H1 (cell line): Measurements from ENCODE around the gene FKBP6. TPM values are rescaled to one million over a fixed set of nuclear protein-coding genes. Genes with fewer than 3 reads are reported as not detected.

Experiments used
- CTCF ChIA-PET: fragments of 300-600 bp; sonication (Branson Sonifier 250); formaldehyde crosslinking; loops from one replicate; lab custom pipeline; 2021; ENCODE audit not compliant: partially characterized antibody; lab: Charles Lee
- POLR2A ChIA-PET: fragments of 300-600 bp; sonication (Branson Sonifier 250); formaldehyde crosslinking; loops from one replicate; lab custom pipeline; 2021; ENCODE audit warnings: inconsistent platforms; ENCODE audit not compliant: partially characterized antibody; lab: Charles Lee
- DNase-seq, 2 experiments: peaks; one replicate each; pipeline versions ENCODE4 v3.0.0 to v3.0.0-alpha.2; 2010 to 2022; ENCODE audit warnings: low spot score in 2 of 2, low read depth in 1 of 2, mixed read lengths in 1 of 2
- FAIRE-seq: peaks from 2 replicates; lab custom pipeline; 2011; peaks lifted over from hg19 to GRCh38; lab: Jason Lieb, UNC
- H2AFZ ChIP-seq: 2 replicates; pipeline ENCODE4 v1.8.1; 2012; ENCODE audit warnings: low read length, inconsistent platforms
- H2AK5ac ChIP-seq: 2 replicates; pipeline ENCODE4 v1.6.1; 2013; ENCODE audit warnings: low read depth, low read length
- H2BK120ac ChIP-seq: replicated peaks from 2 replicates; pipeline ENCODE3; 2013; ENCODE audit warnings: low read depth, low read length, inconsistent platforms
- H2BK12ac ChIP-seq: 2 replicates; pipeline ENCODE4 v1.6.1; 2013; ENCODE audit warnings: low read depth, low read length
- H2BK15ac ChIP-seq: 2 replicates; pipeline ENCODE4 v1.6.1; 2013; ENCODE audit warnings: low read length
- H2BK20ac ChIP-seq: 2 replicates; pipeline ENCODE4 v1.6.1; 2013; ENCODE audit warnings: low read length
- H2BK5ac ChIP-seq: 2 replicates; pipeline ENCODE4 v1.6.1; 2013; ENCODE audit warnings: low read depth, low read length
- H3K14ac ChIP-seq: 2 replicates; pipeline ENCODE4 v1.6.1; 2013; ENCODE audit warnings: inconsistent platforms; ENCODE audit not compliant: insufficient read length
- H3K18ac ChIP-seq: 2 replicates; pipeline ENCODE4 v1.6.1; 2013; ENCODE audit warnings: low read length; ENCODE audit errors: extremely low read depth
- H3K23ac ChIP-seq: 2 replicates; pipeline ENCODE4 v1.6.1; 2013; ENCODE audit warnings: inconsistent platforms; ENCODE audit not compliant: insufficient read length
- H3K23me2 ChIP-seq: 2 replicates; pipeline ENCODE4 v1.6.1; 2013; ENCODE audit warnings: low read depth, low read length
- H3K27ac ChIP-seq: 2 replicates; pipeline ENCODE4 v1.6.1; 2011; ENCODE audit warnings: low read depth, low read length, inconsistent platforms
- H3K27me3 ChIP-seq, 4 experiments: replicated peaks in 1 of 4; 1 replicate in 1 of 4; 2 replicates in 3 of 4; pipeline versions ENCODE4 v1.6.1 to v1.8.1; 2011 to 2013; ENCODE audit warnings: low read length in 3 of 4, mild to moderate bottlenecking in 3 of 4, inconsistent platforms in 2 of 4, mixed read lengths in 2 of 4, moderate library complexity in 1 of 4; ENCODE audit not compliant: control insufficient read depth in 3 of 4, insufficient read depth in 3 of 4; ENCODE audit errors: extremely low read depth in 1 of 4
- H3K36me3 ChIP-seq, 4 experiments: 2 replicates each; pipeline versions ENCODE4 v1.6.1 to v1.8.1; 2011 to 2013; ENCODE audit warnings: mild to moderate bottlenecking in 4 of 4, low read length in 3 of 4, moderate library complexity in 2 of 4, control low read depth in 1 of 4, inconsistent platforms in 1 of 4; ENCODE audit not compliant: insufficient read depth in 4 of 4, control insufficient read depth in 2 of 4
- H3K4ac ChIP-seq: replicated peaks from 2 replicates; pipeline ENCODE3; 2013; ENCODE audit warnings: low read length, low read depth, mixed read lengths, inconsistent platforms; ENCODE audit not compliant: insufficient read length
- H3K4me1 ChIP-seq, 4 experiments: replicated peaks in 1 of 4; 1 replicate in 1 of 4; 2 replicates in 3 of 4; pipeline versions ENCODE4 v1.6.1 to v1.8.1; 2011 to 2013; ENCODE audit warnings: low read length in 3 of 4, inconsistent platforms in 2 of 4, mixed read lengths in 1 of 4; ENCODE audit not compliant: insufficient read depth in 4 of 4, control insufficient read depth in 3 of 4
- H3K4me2 ChIP-seq, 2 experiments: 2 replicates each; pipeline versions ENCODE4 v1.6.1 to v1.8.1; 2011 to 2013; ENCODE audit warnings: low read depth in 2 of 2, low read length in 2 of 2, control low read depth in 1 of 2, inconsistent platforms in 1 of 2, mild to moderate bottlenecking in 1 of 2; ENCODE audit not compliant: insufficient read depth in 1 of 2
- H3K4me3 ChIP-seq, 4 experiments: fragments of 200-600, 300-600 bp in 1 of 4; sonication (generic), shearing (Covaris generic), sonication (Bioruptor Twin) in 1 of 4; 2 replicates each; pipeline versions ENCODE4 v1.5.1 to v1.8.1; 2011 to 2016; ENCODE audit warnings: low read length in 4 of 4, low read depth in 3 of 4, control low read depth in 2 of 4, inconsistent platforms in 2 of 4, mild to moderate bottlenecking in 2 of 4, mixed read lengths in 1 of 4, moderate library complexity in 1 of 4; ENCODE audit not compliant: insufficient read depth in 2 of 4; ENCODE audit errors: extremely low read depth in 1 of 4
- H3K56ac ChIP-seq: replicated peaks from 2 replicates; pipeline ENCODE3; 2013; ENCODE audit warnings: low read depth, mild to moderate bottlenecking, mixed read lengths, low read length, inconsistent platforms; ENCODE audit not compliant: insufficient read length
- H3K79me1 ChIP-seq: 2 replicates; pipeline ENCODE4 v1.6.1; 2013; ENCODE audit warnings: low read depth, low read length, control low read depth
- H3K79me2 ChIP-seq, 2 experiments: 2 replicates each; pipeline versions ENCODE4 v1.6.1 to v1.8.1; 2012 to 2013; ENCODE audit warnings: low read length in 2 of 2, mild to moderate bottlenecking in 2 of 2, inconsistent platforms in 1 of 2; ENCODE audit not compliant: insufficient read depth in 2 of 2, control insufficient read depth in 1 of 2
- H3K9ac ChIP-seq, 4 experiments: replicated peaks in 1 of 4; 1 replicate in 1 of 4; 2 replicates in 3 of 4; pipeline versions ENCODE4 v1.6.1 to v1.8.1; 2011 to 2013; ENCODE audit warnings: low read depth in 3 of 4, low read length in 3 of 4, control low read depth in 2 of 4, mild to moderate bottlenecking in 2 of 4, moderate library complexity in 2 of 4, inconsistent platforms in 1 of 4; ENCODE audit errors: extremely low read depth in 1 of 4
- H3K9me3 ChIP-seq, 2 experiments: 2 replicates each; pipeline versions ENCODE4 v1.6.1 to v1.8.1; 2012 to 2013; ENCODE audit warnings: mild to moderate bottlenecking in 2 of 2, moderate library complexity in 2 of 2, control low read depth in 1 of 2, inconsistent platforms in 1 of 2, low read depth in 1 of 2, low read length in 1 of 2, mixed read lengths in 1 of 2; ENCODE audit not compliant: insufficient read depth in 2 of 2
- H4K20me1 ChIP-seq, 2 experiments: replicated peaks in 1 of 2; 2 replicates each; pipeline versions ENCODE3 to v1.8.1; 2011 to 2013; ENCODE audit warnings: inconsistent platforms in 2 of 2, low read length in 2 of 2, mild to moderate bottlenecking in 1 of 2; ENCODE audit not compliant: insufficient read depth in 2 of 2, control insufficient read depth in 1 of 2
- H4K5ac ChIP-seq: 2 replicates; pipeline ENCODE4 v1.6.1; 2013; ENCODE audit warnings: low read length, low read depth, mixed read lengths, inconsistent platforms; ENCODE audit not compliant: insufficient read length
- H4K8ac ChIP-seq: 2 replicates; pipeline ENCODE4 v1.8.0; 2013; ENCODE audit warnings: mild to moderate bottlenecking, moderate library complexity, low read length, inconsistent platforms; ENCODE audit not compliant: insufficient read depth; ENCODE audit errors: extremely low read depth
- H4K91ac ChIP-seq: replicated peaks from 2 replicates; pipeline ENCODE3; 2013; ENCODE audit warnings: low read length, mixed read lengths, inconsistent platforms; ENCODE audit not compliant: insufficient read length
- CTBP2 ChIP-seq: IDR thresholded peaks from 2 replicates; pipeline ENCODE4 v1.7.0; 2011; ENCODE audit warnings: borderline replicate concordance, mild to moderate bottlenecking, moderate library complexity, mixed read lengths, low read length; ENCODE audit not compliant: insufficient read depth, insufficient read length
- NANOG ChIP-seq: IDR thresholded peaks from 2 replicates; pipeline ENCODE4 v1.6.1; 2011; ENCODE audit warnings: low read length, low read depth, mild to moderate bottlenecking, inconsistent platforms; ENCODE audit not compliant: insufficient read depth, poor library complexity, severe bottlenecking
- RXRA ChIP-seq: IDR thresholded peaks from 2 replicates; pipeline ENCODE4 v1.6.1; 2011; ENCODE audit warnings: low read depth, mild to moderate bottlenecking, low read length, moderate library complexity; ENCODE audit not compliant: insufficient read depth
- SIX5 ChIP-seq: IDR thresholded peaks from 2 replicates; pipeline ENCODE4 v1.6.1; 2011; ENCODE audit warnings: mild to moderate bottlenecking, low read depth, low read length
- SUZ12 ChIP-seq: fragments of 200-600 bp; sonication (generic); IDR thresholded peaks from 2 replicates; pipeline ENCODE4 v1.6.1; 2012; ENCODE audit warnings: mild to moderate bottlenecking, inconsistent platforms, low read length, moderate library complexity, mixed read lengths
- TCF12 ChIP-seq: IDR thresholded peaks from 2 replicates; pipeline ENCODE4 v1.6.1; 2011; ENCODE audit warnings: low read depth, mild to moderate bottlenecking, low read length
- ZNF274 ChIP-seq: IDR thresholded peaks from 2 replicates; pipeline ENCODE4 v1.7.0; 2012; ENCODE audit warnings: low read length, borderline replicate concordance; ENCODE audit errors: extremely low read depth
- WGBS, 2 experiments: shearing (Covaris generic) in 1 of 2; methylation state at CpG; one replicate each; pipeline versions ENCODE4 v1.1.6 to v1.1.7; 2013 to 2015; ENCODE audit warnings: low lambda C conversion rate in 2 of 2, mixed read lengths in 2 of 2, inconsistent platforms in 1 of 2, low coverage in 1 of 2, missing lambda C conversion rate in 1 of 2; ENCODE audit not compliant: insufficient replicate concordance in 2 of 2, insufficient coverage in 1 of 2, insufficient read length in 1 of 2; ENCODE audit errors: extremely low coverage in 1 of 2, missing lambda C conversion rate in 1 of 2; 5-methylcytosine and 5-hydroxymethylcytosine counted together
- polyA plus RNA-seq, 7 experiments: library from polyadenylated mRNA; depleted of rRNA in 3 of 7; stranded (reverse) in 5 of 7; unstranded in 2 of 7; fragments of >200 nt in 5 of 7; fragments of 200-250 nt in 2 of 7; gene quantifications; 1 replicate in 5 of 7; 2 replicates in 1 of 7; 4 replicates in 1 of 7; pipeline versions ENCODE4 v1.2.1 to v1.2.3, GENCODE V29; 2011 to 2013; ENCODE audit warnings: missing spikeins in 2 of 7, mixed read lengths in 2 of 7
- total RNA-seq: library from RNA; stranded (reverse); fragmentation: NEBNext Ultra II Directional; extraction: Animal tissue kit (Norgen Biotek cat#: 25700); gene quantifications from 2 replicates; pipeline ENCODE4 v1.2.1, GENCODE V29; 2021

Gene FKBP6
- total and polyA plus RNA-seq, 2 of the 8 experiments (the other 6 are each of a cell fraction or from before 2014, with no cell fraction given) = 0.14 to 0.19 TPM

DNA sequence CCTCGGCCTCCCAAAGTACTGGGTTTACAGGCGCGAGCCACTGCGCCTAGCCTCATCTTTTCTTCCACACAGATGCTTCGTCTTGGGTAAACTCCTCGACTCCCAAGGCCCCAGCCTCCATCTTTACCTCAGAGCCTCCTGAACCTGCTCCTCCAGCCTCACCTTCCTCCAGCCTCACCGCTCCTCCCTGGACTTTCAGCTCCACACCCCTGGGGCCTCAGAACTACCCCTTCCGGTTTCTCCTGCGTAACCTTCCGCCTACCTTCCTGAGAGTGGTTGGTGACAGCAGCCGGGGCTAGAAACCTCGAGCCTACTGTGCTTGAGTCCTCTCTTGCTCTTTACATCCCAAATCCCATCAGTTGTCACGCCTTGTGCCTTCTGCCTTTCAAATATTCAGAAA, 45.8 kb downstream of the FKBP6 start:
- no peaks in the 10 kb centered on the region; the same call in 1 of the 2 replicates for H3K23me2 ChIP-seq
- H3K79me1 ChIP-seq = no peaks in the 10 kb centered on the region
- no peaks in the 10 kb centered on the region for H3K4me1 ChIP-seq
- no peak for TF ChIP-seq RXRA
- no peak for TF ChIP-seq SUZ12
- TF ChIP-seq SIX5 = no peak
- no peak for TF ChIP-seq NANOG
- no peak for TF ChIP-seq ZNF274
- no peak for TF ChIP-seq TCF12
- TF ChIP-seq CTBP2 = no peak
- FAIRE-seq = no peak
- no peak overlapping the region for H3K14ac ChIP-seq
- no peaks in the 10 kb centered on the region for H3K36me3 ChIP-seq
- DNase-seq = no peak
- H3K18ac ChIP-seq = no peak overlapping the region
- H3K9me3 ChIP-seq = no peaks in the 10 kb centered on the region; a peak in 1 of 4 replicates
- H3K4ac ChIP-seq = no peak overlapping the region
- CTCF ChIA-PET = no interaction called here
- H4K8ac ChIP-seq = no peak overlapping the region
- no peak overlapping the region for H2BK5ac ChIP-seq
- H3K4me2 ChIP-seq = no peak overlapping the region
- no peak overlapping the region for H3K4me3 ChIP-seq
- WGBS, 2 experiments = 88% methylated on average over 13 of the region's 13 CpGs; no CpG with 5 or more reads in 1 of the 2 experiments
- no peak overlapping the region for H3K9ac ChIP-seq
- no peaks in the 10 kb centered on the region for H3K79me2 ChIP-seq
- H2BK12ac ChIP-seq = no peak overlapping the region
- POLR2A ChIA-PET = no interaction called here
- H3K27me3 ChIP-seq = peaks cover 0 to 18% (median 2%) of the 10 kb centered on the region in 4 experiments; a peak in 4 of 7 replicates
- no peak overlapping the region for H2BK20ac ChIP-seq
- H3K23ac ChIP-seq = no peak overlapping the region
- no peaks in the 10 kb centered on the region for H4K20me1 ChIP-seq
- H2BK120ac ChIP-seq = no peak overlapping the region
- no peak overlapping the region for H4K5ac ChIP-seq
- no peak overlapping the region for H2BK15ac ChIP-seq
- H4K91ac ChIP-seq = no peak overlapping the region
- no peak overlapping the region for H3K27ac ChIP-seq
- no peak overlapping the region for H3K56ac ChIP-seq
- H2AFZ ChIP-seq = no peak overlapping the region
- H2AK5ac ChIP-seq = no peak overlapping the region
